Dedifferentiated amniotic fluid mesenchymal stem cell (primary cell): ENCODE results near the gene NCKAP5.

Source experiments
- DNase-seq: peaks from one replicate; pipeline ENCODE4 v3.0.0-alpha.2; 2016; ENCODE audit errors: extremely low spot score

NCKAP5 gene

DNA sequence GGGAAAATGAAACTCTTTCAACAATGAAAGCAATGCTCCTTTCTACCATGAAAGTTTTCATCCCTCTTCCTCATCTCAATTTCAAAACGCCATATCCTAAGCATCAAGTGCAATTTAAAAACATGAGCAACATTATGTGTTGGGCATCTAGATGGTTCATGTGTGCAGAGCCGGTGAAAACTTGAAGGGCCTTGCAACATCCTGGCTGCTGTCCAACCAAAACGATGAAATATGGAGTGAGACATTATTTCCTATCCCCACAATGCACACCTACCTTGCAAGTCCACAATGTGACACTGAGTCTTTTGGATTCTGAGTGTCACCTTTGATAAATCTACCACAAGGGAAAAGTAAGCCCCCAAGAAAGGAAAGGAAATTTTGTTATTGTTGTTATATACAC is 110.0 kb downstream of the NCKAP5 start:
- no peak for DNase-seq

DNA sequence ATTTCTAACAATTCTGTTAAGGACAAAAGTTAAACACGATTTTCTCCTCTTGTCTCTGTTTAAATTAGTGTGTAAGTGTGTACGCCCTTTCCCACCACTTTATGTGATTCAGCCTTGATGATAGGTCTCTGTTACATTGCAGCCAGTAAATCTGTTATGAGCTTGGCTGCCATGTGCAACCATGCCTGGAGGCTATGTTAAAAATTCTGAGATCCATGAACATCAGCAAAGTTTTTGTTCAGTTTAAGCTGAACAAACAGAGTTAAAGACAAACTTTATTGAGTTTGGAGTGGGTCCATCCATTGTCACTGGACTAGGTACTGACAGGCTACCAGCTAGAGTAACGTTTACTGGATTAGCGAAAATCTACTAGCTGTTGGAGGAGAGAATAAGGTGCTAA is 110.4 kb downstream of the NCKAP5 start:
- no peak for DNase-seq

DNA sequence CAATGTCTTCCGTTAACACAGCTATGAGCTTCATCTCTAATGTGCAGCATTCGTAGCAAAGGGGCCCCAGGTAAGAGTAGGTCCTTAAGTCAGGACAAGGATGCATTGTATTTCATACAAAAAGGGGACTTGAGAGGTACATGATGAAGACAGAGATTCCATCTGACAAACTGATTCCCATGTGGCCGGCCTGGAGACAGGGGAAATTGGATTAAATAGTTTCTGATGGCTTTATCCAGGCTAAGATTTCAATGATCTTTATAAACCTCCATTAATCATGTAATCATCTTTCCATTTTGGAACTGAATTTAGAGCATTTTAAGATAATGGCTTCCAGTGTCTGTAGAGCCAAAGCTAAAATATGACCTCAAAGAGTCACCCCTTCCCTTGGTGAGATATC is 111.3 kb downstream of the NCKAP5 start:
- no peak for DNase-seq

DNA sequence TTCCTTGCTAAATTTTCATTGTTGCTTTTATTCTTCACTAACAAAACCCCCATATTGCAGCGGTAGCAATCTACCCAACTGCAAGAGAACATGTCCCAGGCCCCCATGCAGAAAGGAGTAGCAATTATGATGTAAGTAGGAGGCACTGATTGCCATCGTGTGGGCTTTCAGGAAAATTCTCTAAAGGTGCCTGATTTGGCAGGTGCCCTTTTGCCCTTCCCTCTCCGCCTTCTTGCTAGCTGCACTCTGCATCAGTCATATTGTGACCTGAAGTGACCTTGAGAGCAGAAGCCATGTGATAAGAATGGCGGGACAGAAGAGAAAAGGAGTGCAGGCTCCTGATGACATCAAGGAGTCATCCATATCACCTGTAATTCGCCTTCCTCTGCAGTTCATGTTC is 112.1 kb downstream of the NCKAP5 start:
- DNase-seq = no peak

DNA sequence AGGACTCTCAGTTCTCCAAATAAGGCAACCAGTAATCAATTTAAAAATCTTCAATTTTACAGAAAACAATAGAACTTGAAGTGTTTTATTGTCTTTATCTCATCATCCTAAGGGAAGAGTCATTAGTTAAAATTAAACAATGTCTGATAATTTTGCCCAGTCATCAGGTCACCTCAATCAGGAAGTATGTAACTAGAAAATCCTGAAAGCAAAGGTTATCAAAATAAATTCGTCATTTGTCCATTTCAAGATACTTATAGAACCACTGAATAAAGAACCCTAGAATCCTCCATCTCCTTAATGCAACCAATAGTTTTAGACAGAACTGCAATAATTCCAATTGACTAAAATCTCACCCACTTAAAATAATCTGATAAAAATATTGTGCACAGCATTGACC is 115.2 kb downstream of the NCKAP5 start:
- no peak for DNase-seq

DNA sequence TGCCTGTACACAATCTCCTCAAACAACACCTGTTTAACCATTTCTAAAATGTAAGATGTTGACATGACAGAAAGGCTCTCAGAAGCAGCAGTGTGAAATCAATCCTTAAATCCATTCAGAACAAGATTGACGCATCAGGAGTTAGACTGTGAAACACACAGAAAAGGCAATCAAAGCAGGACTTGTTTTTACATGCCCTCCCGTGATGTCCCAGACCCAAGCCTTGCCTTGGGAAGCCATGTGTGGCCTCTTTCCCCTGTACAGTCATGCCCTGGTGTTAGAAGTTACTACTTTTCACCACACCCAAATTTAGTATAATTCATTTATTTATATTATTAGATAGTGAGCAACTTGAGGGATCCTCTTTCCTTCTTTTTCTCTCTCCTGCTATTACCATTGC is 115.7 kb downstream of the NCKAP5 start:
- DNase-seq = no peak

GRCh38 chr2:133452146-133452545 is 116.1 kb downstream of the NCKAP5 start:
- no peak for DNase-seq

DNA sequence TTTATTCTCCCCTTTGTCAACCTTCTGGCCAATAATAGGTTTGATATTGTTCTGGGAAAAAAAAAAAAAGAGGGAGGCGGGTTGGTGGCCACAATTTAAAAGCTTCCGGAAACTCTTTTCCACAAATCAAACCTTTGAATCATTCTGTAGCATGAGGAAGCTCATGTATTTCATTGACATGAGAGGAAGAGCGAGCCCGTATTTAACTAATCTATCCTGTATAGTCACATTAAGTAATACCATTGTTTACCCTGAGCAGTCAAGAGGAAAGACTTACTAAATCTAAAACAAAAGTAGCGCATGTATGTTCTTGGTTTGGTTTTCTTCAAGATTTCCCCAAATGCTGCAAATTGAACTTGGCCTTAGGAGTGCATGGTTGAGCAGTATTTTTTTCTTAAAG is 120.1 kb downstream of the NCKAP5 start:
- DNase-seq = no peak

DNA sequence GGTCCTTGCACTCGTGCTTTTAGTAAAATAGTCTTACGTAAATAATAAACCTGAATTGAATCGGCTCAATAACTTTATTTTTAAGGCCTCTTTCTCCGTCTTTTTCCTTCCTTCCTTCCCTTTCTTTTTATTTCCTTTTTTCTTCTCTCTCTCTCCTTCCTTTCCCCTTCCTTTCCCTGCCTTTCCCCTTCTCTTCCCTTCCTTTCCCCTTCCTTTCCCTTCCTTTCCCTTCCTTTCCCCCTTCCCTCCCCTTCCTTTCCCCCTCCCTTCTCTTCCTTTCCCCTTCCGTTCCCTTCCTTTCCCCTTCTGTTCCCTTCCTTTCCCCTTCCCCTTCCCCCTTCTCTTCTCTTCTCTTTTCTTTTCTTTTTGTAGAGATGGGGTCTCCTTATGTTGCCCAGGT is 121.0 kb downstream of the NCKAP5 start:
- no peak for DNase-seq

DNA sequence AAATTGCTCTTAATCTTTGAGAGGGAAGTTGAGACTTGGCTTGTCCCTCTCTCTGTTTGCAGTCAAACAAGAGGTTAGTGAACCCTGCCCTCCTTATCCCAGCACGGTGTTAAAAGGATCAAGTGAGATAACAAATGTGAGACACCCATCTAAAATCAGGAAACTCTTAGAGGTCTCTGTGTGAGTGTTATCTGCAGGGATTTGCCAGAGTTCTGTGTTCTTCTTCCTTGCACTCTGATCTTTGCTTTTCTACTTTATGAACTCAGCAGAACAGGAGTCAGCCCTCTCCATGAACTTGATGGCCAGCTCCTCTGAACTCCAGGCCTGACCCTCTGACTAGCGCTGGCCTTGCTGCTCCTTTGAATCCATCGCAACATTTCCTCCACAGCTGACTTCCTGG is 123.8 kb downstream of the NCKAP5 start:
- no peak for DNase-seq

DNA sequence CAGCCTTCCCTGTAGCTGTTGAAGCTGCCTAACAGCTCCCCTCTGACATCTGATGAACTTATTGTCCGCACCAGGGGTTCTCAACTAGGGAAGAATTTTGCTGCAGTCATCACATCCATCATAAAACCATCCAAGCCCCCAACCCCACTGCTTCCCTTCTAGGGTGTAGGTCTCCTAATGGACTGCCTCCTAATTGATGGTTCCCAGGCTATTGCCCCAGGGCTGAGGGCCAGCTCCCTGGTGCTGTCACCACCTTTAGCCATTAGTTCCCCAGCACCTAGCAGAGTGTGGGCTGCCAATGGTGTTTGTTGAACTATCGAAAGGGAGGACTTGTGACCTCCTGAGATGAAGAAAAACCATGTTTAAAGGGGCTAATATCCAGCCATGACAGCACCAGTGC is 125.9 kb downstream of the NCKAP5 start:
- DNase-seq = no peak

- DNase-seq = no peak
Observed at GRCh38 chr2:133439565-133439920, 128.7 kb downstream of the NCKAP5 start.

GRCh38 chr2:133438848-133439564 is 129.3 kb downstream of the NCKAP5 start:
- no peak for DNase-seq

GRCh38 chr2:133438026-133438425 is 130.2 kb downstream of the NCKAP5 start:
- DNase-seq = no peak

- no peak for DNase-seq
Observed at GRCh38 chr2:133437492-133437891, 130.8 kb downstream of the NCKAP5 start.

- no peak for DNase-seq
Observed at GRCh38 chr2:133434959-133435668, 133.1 kb downstream of the NCKAP5 start.

DNA sequence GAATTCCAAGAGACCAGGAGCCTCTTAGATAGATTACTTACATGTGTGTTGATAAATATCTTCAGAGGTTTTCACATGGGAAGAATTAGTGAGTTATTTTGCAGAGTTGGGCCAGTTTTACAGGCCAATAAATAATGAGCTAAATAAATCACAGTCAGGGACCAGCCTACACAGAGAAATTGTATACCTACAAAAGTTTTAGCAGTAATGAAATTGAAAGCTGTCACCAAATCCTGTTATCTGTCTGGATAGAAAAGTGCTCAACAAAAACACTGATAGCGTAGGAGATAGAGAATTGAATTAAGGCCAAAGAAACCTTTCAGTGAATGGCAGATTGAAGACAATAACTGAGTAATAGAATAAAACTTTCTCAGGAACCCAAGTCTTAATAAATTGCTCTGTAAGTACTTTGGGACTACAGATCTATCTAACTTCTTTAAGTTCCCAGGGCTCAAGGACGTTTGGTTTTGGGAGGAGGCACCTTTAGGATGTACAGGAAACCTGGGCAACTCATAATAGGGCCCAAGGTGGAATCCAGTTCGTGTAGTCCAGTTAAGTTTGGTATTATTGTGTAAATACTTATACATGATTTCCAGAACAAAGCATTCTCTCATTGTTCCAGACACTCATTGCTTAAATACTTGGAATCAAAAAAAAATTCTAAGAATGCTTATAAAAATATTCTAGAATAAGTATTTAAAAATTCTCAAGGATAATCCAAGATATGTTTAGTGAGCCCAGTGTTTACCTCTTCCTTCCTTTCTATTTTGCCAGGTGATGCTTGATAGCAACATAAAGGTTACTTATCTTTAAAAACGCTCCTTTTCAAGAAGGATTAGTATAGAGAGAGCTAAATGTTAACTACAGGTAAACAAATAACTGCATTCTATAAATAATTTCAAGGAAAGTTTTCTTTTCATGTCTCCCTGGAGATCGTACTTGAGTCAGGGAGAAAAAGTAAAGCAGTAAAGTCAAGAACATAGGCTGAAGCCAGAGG is 134.5 kb downstream of the NCKAP5 start:
- DNase-seq = no peak

- DNase-seq = no peak
Observed at GRCh38 chr2:133432778-133433177, 135.5 kb downstream of the NCKAP5 start.

DNA sequence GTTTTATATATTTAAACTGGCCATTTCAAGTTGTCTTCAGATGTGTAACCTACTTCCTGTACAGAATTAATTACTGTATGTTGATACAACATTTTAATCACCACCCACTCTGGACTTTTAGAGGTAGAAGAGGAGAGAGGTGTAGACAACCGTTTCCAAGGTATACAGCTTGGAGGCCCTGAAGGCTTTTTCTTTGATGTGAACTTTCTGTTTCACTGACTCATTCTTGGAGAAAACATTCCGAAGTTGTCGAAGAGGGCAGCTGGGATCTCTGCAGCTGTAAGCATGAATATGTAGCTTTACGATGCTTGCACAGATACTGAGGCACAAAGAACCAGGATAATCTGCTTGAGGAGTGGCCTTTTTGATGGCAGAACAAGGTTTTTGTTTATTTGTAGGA is 137.0 kb downstream of the NCKAP5 start:
- DNase-seq = no peak

- DNase-seq = no peak
Observed at GRCh38 chr2:133426791-133427190, 141.5 kb downstream of the NCKAP5 start.

- DNase-seq = no peak
Observed at GRCh38 chr2:133425612-133426011, 142.7 kb downstream of the NCKAP5 start.

GRCh38 chr2:133424876-133425275 is 143.4 kb downstream of the NCKAP5 start:
- no peak for DNase-seq
